DND-41 (cell line): ENCODE data around the gene TFE3.

Experiments used
- EZH2 ChIP-seq: IDR thresholded peaks from 3 replicates; pipeline ENCODE4 v1.6.1; 2012; ENCODE audit warnings: borderline replicate concordance, low read depth, mild to moderate bottlenecking, moderate library complexity, low read length, inconsistent platforms; ENCODE audit not compliant: severe bottlenecking
- TF ChIP-seq, protein P1 (sequence below): IDR thresholded peaks from 2 replicates; pipeline ENCODE4 v1.5.1; 2012; ENCODE audit warnings: borderline replicate concordance, low read length, moderate library complexity, mild to moderate bottlenecking; ENCODE audit not compliant: poor library complexity, severe bottlenecking; ENCODE audit errors: extremely low read depth

DNA sequence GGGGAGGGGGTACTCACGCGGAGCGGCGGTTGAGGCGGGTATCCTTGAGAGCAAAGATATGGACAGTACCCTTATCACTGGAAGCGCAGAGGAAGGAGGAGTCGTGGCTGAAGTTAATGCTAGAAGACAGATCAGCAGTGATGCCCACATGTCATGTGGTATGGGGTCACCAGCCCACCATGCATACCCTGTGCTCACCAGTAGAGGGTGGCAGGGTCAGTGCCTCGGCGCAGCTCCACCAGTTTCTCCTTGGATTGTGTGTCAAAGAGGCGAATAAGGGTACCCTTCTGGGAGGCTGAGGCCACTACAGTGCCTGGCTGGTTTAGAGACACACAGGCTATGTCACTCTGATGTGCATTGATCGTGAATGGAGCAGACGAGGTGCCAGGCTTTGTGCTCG lies 32.2 kb upstream of the TFE3 start:
- TF ChIP-seq, protein P1, sequence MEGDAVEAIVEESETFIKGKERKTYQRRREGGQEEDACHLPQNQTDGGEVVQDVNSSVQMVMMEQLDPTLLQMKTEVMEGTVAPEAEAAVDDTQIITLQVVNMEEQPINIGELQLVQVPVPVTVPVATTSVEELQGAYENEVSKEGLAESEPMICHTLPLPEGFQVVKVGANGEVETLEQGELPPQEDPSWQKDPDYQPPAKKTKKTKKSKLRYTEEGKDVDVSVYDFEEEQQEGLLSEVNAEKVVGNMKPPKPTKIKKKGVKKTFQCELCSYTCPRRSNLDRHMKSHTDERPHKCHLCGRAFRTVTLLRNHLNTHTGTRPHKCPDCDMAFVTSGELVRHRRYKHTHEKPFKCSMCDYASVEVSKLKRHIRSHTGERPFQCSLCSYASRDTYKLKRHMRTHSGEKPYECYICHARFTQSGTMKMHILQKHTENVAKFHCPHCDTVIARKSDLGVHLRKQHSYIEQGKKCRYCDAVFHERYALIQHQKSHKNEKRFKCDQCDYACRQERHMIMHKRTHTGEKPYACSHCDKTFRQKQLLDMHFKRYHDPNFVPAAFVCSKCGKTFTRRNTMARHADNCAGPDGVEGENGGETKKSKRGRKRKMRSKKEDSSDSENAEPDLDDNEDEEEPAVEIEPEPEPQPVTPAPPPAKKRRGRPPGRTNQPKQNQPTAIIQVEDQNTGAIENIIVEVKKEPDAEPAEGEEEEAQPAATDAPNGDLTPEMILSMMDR, result peak; percentile 17
- no peak for TF ChIP-seq EZH2
